Fibroblast of gingiva (primary cell): ENCODE results near the gene ROPN1B.

Source experiments
- DNase-seq: peaks from one replicate; pipeline ENCODE4 v3.0.0-alpha.2; 2011; ENCODE audit warnings: low read depth

ROPN1B gene

GRCh38 chr3:126031981-126032471 is 63.0 kb downstream of the ROPN1B start:
- DNase-seq = no peak
